T-helper 2 cell treated with Interferon-gamma antibody and Interleukin-4, amounts not matched to agents 5 μg/mL and 100 μg/mL, for 36 hours (primary cell): ENCODE results near the gene ATP8B1.
A peak's percentile ranks its signal among the peaks of the same experiment; 100 is the strongest.
"Not testable (repeated sequence)": the region's sequence is repeated elsewhere in the genome, so short reads cannot be mapped to it uniquely, and the experiment has no call there.

ENCODE experiments used
- DNase-seq: peaks from one replicate; pipeline ENCODE4 v3.0.0; 2021; ENCODE audit warnings: low spot score
- H3K27ac Mint-ChIP-seq: one replicate; pipeline ENCODE4 v1.8.0; 2021; ENCODE audit warnings: mild to moderate bottlenecking, mixed read lengths
- H3K27me3 Mint-ChIP-seq: one replicate; pipeline ENCODE4 v1.8.0; 2021; ENCODE audit warnings: low read depth, mixed read lengths
- H3K36me3 Mint-ChIP-seq: one replicate; pipeline ENCODE4 v1.8.0; 2021; ENCODE audit warnings: low read depth, mixed read lengths
- H3K4me1 Mint-ChIP-seq: one replicate; pipeline ENCODE4 v1.8.0; 2021; ENCODE audit warnings: low read depth, mixed read lengths
- H3K4me3 Mint-ChIP-seq: one replicate; pipeline ENCODE4 v1.8.0; 2022; ENCODE audit warnings: mild to moderate bottlenecking, moderate library complexity, mixed read lengths
- H3K9me3 Mint-ChIP-seq: one replicate; pipeline ENCODE4 v1.8.0; 2021; ENCODE audit warnings: mixed read lengths

The ATP8B1 gene

GRCh38 chr18:57803103-57803969 is at the start of gene ATP8B1:
ATP8B1 (minus strand) TSS chr18:57803315; CDS start chr18:57731807, 71,508 bp downstream.
- Mint-ChIP-seq H3K36me3 (no peaks in the 10 kb centered on the region), H3K4me1 (peaks cover 3% of the 10 kb centered on the region), H3K27me3 (peaks cover 50% of the 10 kb centered on the region), H3K27ac (no peak within 1 kb of the TSS), H3K4me3 (peak within 1 kb of the TSS; percentile 62), H3K9me3 (no peaks in the 10 kb centered on the region)
- no peak for DNase-seq

DNA sequence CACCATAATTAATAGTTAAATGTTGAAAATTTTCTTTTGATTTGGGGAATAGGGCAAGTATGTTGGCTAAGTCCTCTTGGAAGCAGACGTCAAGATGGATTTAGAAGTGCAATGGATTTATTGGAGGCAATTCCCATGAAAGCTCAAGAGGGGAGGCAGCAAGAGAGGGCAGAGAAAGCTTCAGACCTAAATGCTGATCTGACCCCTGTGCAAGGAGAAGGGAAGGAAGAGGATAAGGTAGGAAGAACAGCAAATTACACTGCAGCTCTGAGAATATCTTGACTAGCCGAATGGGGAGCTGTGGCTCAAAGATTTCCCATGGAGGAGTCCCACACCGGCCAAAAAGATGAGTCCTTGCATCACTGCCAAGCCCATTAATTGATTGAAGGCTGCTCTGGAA is 46.9 kb upstream of the ATP8B1 start:
- no peaks in the 10 kb centered on the region for H3K36me3 Mint-ChIP-seq
- no peak overlapping the region for H3K4me3 Mint-ChIP-seq
- H3K27me3 Mint-ChIP-seq, result peaks cover 22% of the 10 kb centered on the region
- no peaks in the 10 kb centered on the region for H3K4me1 Mint-ChIP-seq
- no peak for DNase-seq
- no peaks in the 10 kb centered on the region for H3K9me3 Mint-ChIP-seq
- no peak overlapping the region for H3K27ac Mint-ChIP-seq

DNA sequence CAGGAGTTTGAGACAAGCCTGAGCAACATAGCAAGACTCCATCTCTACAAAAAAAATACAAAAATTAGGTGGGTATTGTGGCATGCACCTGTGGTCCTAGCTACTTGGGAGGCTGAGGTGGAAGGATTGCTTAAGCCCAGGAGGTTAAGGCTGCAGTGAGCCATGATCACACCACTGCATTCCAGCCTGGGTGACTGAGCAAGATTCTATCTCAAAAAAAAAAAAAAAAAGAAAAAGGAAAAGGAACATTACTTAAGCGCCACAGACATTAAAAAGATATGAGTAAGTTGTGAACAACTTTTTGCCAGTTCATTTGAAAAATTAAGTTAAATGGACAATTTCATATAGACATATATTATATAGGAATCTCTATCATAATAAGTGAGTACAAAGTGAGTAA is 45.3 kb upstream of the ATP8B1 start:
- not testable (repeated sequence) for H3K4me1 Mint-ChIP-seq, DNase-seq, H3K4me3 Mint-ChIP-seq, H3K27ac Mint-ChIP-seq, H3K36me3 Mint-ChIP-seq, H3K9me3 Mint-ChIP-seq
- peaks cover 31% of the 10 kb centered on the region for H3K27me3 Mint-ChIP-seq

DNA sequence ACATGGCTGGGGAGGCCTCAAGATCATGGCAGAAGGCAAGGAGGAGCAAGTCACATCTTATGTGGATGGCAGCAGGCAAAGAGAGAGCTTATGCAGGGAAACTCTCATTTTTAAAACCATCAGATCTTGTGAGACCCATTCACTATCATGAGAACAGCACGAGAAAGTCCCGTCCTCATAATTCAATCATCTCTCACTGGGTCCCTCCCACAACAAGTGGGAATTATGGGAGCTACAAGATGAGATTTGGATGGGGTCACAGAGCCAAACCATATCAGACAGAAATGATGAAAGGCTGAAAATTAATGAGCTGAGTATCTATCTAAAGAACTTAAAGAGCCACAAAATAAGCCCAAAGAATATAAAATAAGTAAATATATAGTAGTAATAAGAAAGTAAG is 44.3 kb upstream of the ATP8B1 start:
- not testable (repeated sequence) for H3K4me1 Mint-ChIP-seq, DNase-seq, H3K4me3 Mint-ChIP-seq, H3K9me3 Mint-ChIP-seq, H3K27ac Mint-ChIP-seq, H3K36me3 Mint-ChIP-seq
- H3K27me3 Mint-ChIP-seq, result peaks cover 39% of the 10 kb centered on the region

- DNase-seq, result no peak
- Mint-ChIP-seq H3K36me3 (no peaks in the 10 kb centered on the region), H3K27me3 (peaks cover 39% of the 10 kb centered on the region), H3K4me3 (no peak overlapping the region), H3K4me1 (peaks cover 6% of the 10 kb centered on the region), H3K27ac (no peak overlapping the region), H3K9me3 (no peaks in the 10 kb centered on the region)
These were observed 43.1 kb upstream of the ATP8B1 start for GRCh38 chr18:57846258-57846657.

DNA sequence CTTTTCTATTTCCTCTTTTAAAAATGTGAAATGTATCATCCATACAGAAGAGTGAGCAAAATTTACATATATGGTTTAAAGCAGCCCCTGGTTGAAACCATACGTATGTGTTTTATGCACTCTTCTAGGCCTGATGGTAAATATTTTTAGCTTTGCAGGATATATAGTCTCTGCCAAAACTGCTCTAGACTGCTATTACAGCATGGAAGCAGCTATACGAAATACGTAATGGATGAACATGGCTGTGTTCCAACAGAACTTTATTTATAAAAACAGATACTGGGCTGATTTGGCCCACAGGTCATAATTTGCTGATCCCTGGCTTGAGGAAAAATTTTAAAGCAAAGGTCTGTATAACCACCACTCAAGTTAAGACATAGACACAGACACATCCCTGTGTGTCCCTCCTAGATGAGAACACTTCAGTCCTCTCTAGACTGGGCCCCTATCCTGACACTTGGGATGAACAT is 42.5 kb upstream of the ATP8B1 start:
- Mint-ChIP-seq H3K27me3 (peaks cover 41% of the 10 kb centered on the region), H3K9me3 (no peaks in the 10 kb centered on the region), H3K36me3 (no peaks in the 10 kb centered on the region), H3K27ac (no peak overlapping the region), H3K4me3 (no peak overlapping the region), H3K4me1 (peaks cover 6% of the 10 kb centered on the region)
- DNase-seq, result no peak

- DNase-seq, result no peak
- H3K36me3 Mint-ChIP-seq, result no peaks in the 10 kb centered on the region
- H3K4me3 Mint-ChIP-seq, result no peak overlapping the region
- H3K27ac Mint-ChIP-seq, result no peak overlapping the region
- peaks cover 6% of the 10 kb centered on the region for H3K4me1 Mint-ChIP-seq
- peaks cover 35% of the 10 kb centered on the region for H3K27me3 Mint-ChIP-seq
- no peaks in the 10 kb centered on the region for H3K9me3 Mint-ChIP-seq
These were observed 41.2 kb upstream of the ATP8B1 start for GRCh38 chr18:57844319-57844718.

DNA sequence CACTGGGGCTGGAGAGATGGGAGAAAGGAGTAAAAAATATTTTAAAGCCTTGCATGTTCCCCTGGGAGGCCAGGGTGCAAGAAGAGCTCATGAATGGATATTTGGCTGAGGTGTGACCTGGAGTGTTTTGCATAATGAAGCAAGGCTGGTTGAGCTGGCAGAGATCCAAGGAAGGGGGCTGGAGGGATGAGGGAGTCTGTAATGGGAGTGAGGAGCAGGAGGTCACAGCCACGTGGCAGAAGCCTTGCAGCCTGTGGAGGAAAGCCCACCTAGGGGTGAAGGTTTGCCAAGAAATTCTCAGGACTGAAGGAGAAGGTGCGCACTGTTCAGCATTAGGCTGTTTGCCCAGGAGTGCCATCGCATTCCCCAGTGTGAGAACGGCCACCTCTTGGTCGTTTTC is 40.3 kb upstream of the ATP8B1 start:
- no peak for DNase-seq
- Mint-ChIP-seq H3K4me3 (no peak overlapping the region), H3K36me3 (no peaks in the 10 kb centered on the region), H3K27ac (no peak overlapping the region), H3K9me3 (no peaks in the 10 kb centered on the region), H3K4me1 (peaks cover 6% of the 10 kb centered on the region), H3K27me3 (peaks cover 36% of the 10 kb centered on the region)

DNA sequence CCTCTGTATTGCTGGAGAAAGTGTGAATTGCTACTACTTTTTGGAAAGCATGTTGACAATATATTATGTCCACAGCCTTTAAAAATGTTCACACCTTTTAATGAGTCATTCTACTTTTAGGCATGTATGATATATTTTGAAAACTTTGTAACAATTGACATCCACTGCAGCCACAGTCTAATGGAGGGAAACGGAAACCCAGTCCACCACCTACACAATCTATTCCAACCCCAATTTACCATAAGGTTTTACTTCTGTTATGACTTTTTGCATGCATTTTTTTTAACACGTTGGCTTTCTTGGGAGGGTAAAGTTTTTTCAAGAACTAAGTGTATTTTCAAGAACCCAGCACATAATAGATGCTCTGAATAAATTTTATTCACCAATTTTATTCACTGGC is 38.5 kb upstream of the ATP8B1 start:
- Mint-ChIP-seq H3K27me3 (peaks cover 35% of the 10 kb centered on the region), H3K27ac (no peak overlapping the region), H3K4me3 (no peak overlapping the region), H3K4me1 (peaks cover 10% of the 10 kb centered on the region), H3K36me3 (no peaks in the 10 kb centered on the region), H3K9me3 (no peaks in the 10 kb centered on the region)
- DNase-seq, result peak; percentile 38

- Mint-ChIP-seq H3K27ac (no peak overlapping the region), H3K4me1 (peaks cover 10% of the 10 kb centered on the region), H3K27me3 (peaks cover 37% of the 10 kb centered on the region)
These were observed 36.8 kb upstream of the ATP8B1 start for GRCh38 chr18:57839942-57840381.

GRCh38 chr18:57837917-57838548 is 34.9 kb upstream of the ATP8B1 start:
- Mint-ChIP-seq H3K27me3 (peaks cover 29% of the 10 kb centered on the region), H3K9me3 (no peaks in the 10 kb centered on the region), H3K4me1 (peaks cover 19% of the 10 kb centered on the region), H3K4me3 (no peak overlapping the region), H3K36me3 (no peaks in the 10 kb centered on the region), H3K27ac (no peak overlapping the region)
- DNase-seq, result peak; percentile 66

More at GRCh38 chr18:57839942-57840381, 36.8 kb upstream of the ATP8B1 start:
- no peaks in the 10 kb centered on the region for H3K36me3 Mint-ChIP-seq
- no peak for DNase-seq
- no peaks in the 10 kb centered on the region for H3K9me3 Mint-ChIP-seq
- no peak overlapping the region for H3K4me3 Mint-ChIP-seq

GRCh38 chr18:57836557-57836956 is 33.4 kb upstream of the ATP8B1 start:
- Mint-ChIP-seq H3K27me3 (peaks cover 26% of the 10 kb centered on the region), H3K27ac (no peak overlapping the region), H3K4me1 (peaks cover 21% of the 10 kb centered on the region), H3K9me3 (peaks cover 5% of the 10 kb centered on the region), H3K4me3 (no peak overlapping the region), H3K36me3 (peaks cover 1% of the 10 kb centered on the region)
- DNase-seq, result no peak

DNA sequence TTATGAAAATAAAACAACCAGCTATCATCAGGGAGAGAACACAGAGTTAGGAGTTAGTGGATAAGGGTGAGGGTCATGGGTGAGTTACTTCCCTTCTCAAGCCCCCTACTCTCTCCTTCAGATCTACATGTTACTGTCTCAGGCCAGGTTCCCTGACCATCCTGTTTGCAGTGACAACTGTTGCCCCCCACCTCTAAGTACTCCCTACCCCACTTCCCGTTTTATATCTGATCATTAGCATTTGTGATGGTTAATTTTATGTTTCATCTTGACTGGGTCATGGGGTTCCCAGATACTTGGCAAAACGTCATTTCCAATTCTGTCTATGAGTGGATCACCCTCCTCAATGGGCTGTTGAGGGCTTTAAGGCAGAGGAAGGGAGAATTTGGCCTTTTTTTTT is 32.8 kb upstream of the ATP8B1 start:
- no peak for DNase-seq
- Mint-ChIP-seq H3K36me3 (peaks cover 3% of the 10 kb centered on the region), H3K27ac (no peak overlapping the region), H3K9me3 (peaks cover 12% of the 10 kb centered on the region), H3K4me1 (peaks cover 20% of the 10 kb centered on the region), H3K27me3 (peaks cover 21% of the 10 kb centered on the region), H3K4me3 (no peak overlapping the region)

DNA sequence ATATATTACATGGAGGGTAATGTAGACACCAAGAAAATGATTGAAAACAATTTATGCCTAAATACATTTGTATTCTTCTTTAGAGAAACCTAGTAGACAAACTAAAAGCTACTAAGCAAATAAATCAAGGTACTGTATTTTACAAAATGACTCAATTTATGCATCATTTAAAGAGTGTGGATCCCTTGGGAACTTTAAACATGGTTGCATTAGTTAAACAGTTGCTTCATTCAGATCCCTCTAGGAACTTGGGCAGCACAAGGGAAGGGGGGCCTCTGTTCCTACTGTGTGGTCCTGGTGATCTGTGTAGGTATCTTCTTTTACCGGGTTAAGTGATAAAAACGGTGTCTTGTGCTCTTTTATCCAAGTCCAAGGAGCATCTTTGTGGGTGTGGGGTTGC is 31.5 kb upstream of the ATP8B1 start:
- Mint-ChIP-seq H3K9me3 (peaks cover 12% of the 10 kb centered on the region), H3K36me3 (peaks cover 5% of the 10 kb centered on the region), H3K4me1 (peaks cover 20% of the 10 kb centered on the region), H3K27ac (no peak overlapping the region), H3K27me3 (peaks cover 26% of the 10 kb centered on the region), H3K4me3 (no peak overlapping the region)
- DNase-seq, result no peak
